ENCODE measurements around the gene SFI1. TPM values are rescaled to one million over a fixed set of nuclear protein-coding genes. Genes with fewer than 3 reads are reported as not detected.
"Not testable (repeated sequence)": the region's sequence is repeated elsewhere in the genome, so short reads cannot be mapped to it uniquely, and the experiment has no call there.

Gene SFI1
- total RNA-seq, 1 experiment from 2014 or later, result 59.2 TPM

- no peaks in the 10 kb centered on the region for H3K36me3 Mint-ChIP-seq (ENCODE audit: insufficient read depth, unreplicated experiment)
- no peak overlapping the region for H3K4me3 Mint-ChIP-seq (ENCODE audit: low read depth, unreplicated experiment)
- H3K9me3 Mint-ChIP-seq (ENCODE audit: low read depth, unreplicated experiment), result no peaks in the 10 kb centered on the region
- CTCF ChIA-PET, result no interaction called here
- intact Hi-C loops (cut with micrococcal nuclease; ENCODE audit: unreplicated experiment), result no loop called here
- DNase-seq, result no peak
- H3K4me1 Mint-ChIP-seq (ENCODE audit: low read depth, unreplicated experiment), result no peaks in the 10 kb centered on the region
- no peak overlapping the region for H3K27ac Mint-ChIP-seq (ENCODE audit: unreplicated experiment)
- no peak for TF ChIP-seq CTCF (IDR thresholded peaks at IDR 0.05; ENCODE audit: unreplicated experiment)
- no TSS peak for BruUV-seq (replicated peaks)
- H3K27me3 Mint-ChIP-seq (ENCODE audit: unreplicated experiment), result no peaks in the 10 kb centered on the region
These were observed 12.9 kb downstream of the SFI1 start for GRCh38 chr22:31509061-31509762.

GRCh38 chr22:31520051-31520450, 23.7 kb downstream of the SFI1 start:
- TF ChIP-seq CTCF (IDR thresholded peaks at IDR 0.05; ENCODE audit: unreplicated experiment), result no peak
- H3K9me3 Mint-ChIP-seq (ENCODE audit: low read depth, unreplicated experiment), result no peaks in the 10 kb centered on the region
- H3K4me1 Mint-ChIP-seq (ENCODE audit: low read depth, unreplicated experiment), result no peaks in the 10 kb centered on the region
- H3K4me3 Mint-ChIP-seq (ENCODE audit: low read depth, unreplicated experiment), result no peak overlapping the region
- CTCF ChIA-PET, result interaction anchor here (0.7 kb wide), 1 partner anchor 389 kb away, joined by 3 read pairs; no protein-coding TSS in a partner anchor
- no peaks in the 10 kb centered on the region for H3K27me3 Mint-ChIP-seq (ENCODE audit: unreplicated experiment)
- peaks cover 3% of the 10 kb centered on the region for H3K36me3 Mint-ChIP-seq (ENCODE audit: insufficient read depth, unreplicated experiment)
- H3K27ac Mint-ChIP-seq (ENCODE audit: unreplicated experiment), result no peak overlapping the region
- no TSS peak for BruUV-seq (replicated peaks)
- no peak for DNase-seq
- intact Hi-C loops (cut with micrococcal nuclease; ENCODE audit: unreplicated experiment), result no loop called here

- BruUV-seq (replicated peaks); DNase-seq; H3K27me3 Mint-ChIP-seq (ENCODE audit: unreplicated experiment); H3K4me1 Mint-ChIP-seq (ENCODE audit: low read depth, unreplicated experiment); H3K36me3 Mint-ChIP-seq (ENCODE audit: insufficient read depth, unreplicated experiment); H3K9me3 Mint-ChIP-seq (ENCODE audit: low read depth, unreplicated experiment); H3K4me3 Mint-ChIP-seq (ENCODE audit: low read depth, unreplicated experiment); H3K27ac Mint-ChIP-seq (ENCODE audit: unreplicated experiment); intact Hi-C loops (cut with micrococcal nuclease; ENCODE audit: unreplicated experiment): not testable (repeated sequence)
- CTCF ChIA-PET, result interaction anchor here (0.6 kb wide), 1 partner anchor 29 kb away, joined by 4 read pairs; no protein-coding TSS in a partner anchor
These were observed 27.8 kb downstream of the SFI1 start for GRCh38 chr22:31524132-31524531.

GRCh38 chr22:31526270-31526669, 29.9 kb downstream of the SFI1 start:
- Mint-ChIP-seq H3K36me3 (ENCODE audit: insufficient read depth, unreplicated experiment) (no peaks in the 10 kb centered on the region), H3K4me3 (ENCODE audit: low read depth, unreplicated experiment) (no peak overlapping the region), H3K4me1 (ENCODE audit: low read depth, unreplicated experiment) (no peaks in the 10 kb centered on the region), H3K9me3 (ENCODE audit: low read depth, unreplicated experiment) (no peaks in the 10 kb centered on the region), H3K27ac (ENCODE audit: unreplicated experiment) (no peak overlapping the region), H3K27me3 (ENCODE audit: unreplicated experiment) (no peaks in the 10 kb centered on the region)
- no peak for DNase-seq
- TF ChIP-seq CTCF (IDR thresholded peaks at IDR 0.05; ENCODE audit: unreplicated experiment), result no peak
- intact Hi-C loops (cut with micrococcal nuclease; ENCODE audit: unreplicated experiment), result no loop called here
- BruUV-seq (replicated peaks), result no TSS peak
- CTCF ChIA-PET, result interaction anchor here (0.5 kb wide), 1 partner anchor 20 kb away, joined by 7 read pairs; no protein-coding TSS in a partner anchor

DNA sequence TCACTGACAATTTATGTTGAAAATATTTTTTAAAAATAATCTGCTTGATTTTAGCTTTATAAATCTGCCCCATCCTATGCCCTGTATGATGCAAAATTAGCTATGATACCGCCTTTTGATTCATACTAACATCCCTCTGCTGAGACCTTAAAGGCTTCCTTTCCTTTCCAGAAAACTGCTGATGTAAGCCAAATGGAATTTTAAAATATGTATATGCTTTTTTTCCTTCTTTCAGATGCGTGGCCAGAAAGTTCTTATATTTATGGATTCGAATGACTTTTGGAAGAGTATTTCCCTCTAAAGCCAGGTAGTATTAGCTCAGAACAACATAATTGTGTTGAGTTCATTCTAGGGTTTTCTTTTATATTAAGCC, 34.5 kb downstream of the SFI1 start:
- no peaks in the 10 kb centered on the region for H3K36me3 Mint-ChIP-seq (ENCODE audit: insufficient read depth, unreplicated experiment)
- no TSS peak for BruUV-seq (replicated peaks)
- CTCF ChIA-PET, result no interaction called here
- no peaks in the 10 kb centered on the region for H3K9me3 Mint-ChIP-seq (ENCODE audit: low read depth, unreplicated experiment)
- no peak overlapping the region for H3K4me3 Mint-ChIP-seq (ENCODE audit: low read depth, unreplicated experiment)
- H3K27me3 Mint-ChIP-seq (ENCODE audit: unreplicated experiment), result no peaks in the 10 kb centered on the region
- no peaks in the 10 kb centered on the region for H3K4me1 Mint-ChIP-seq (ENCODE audit: low read depth, unreplicated experiment)
- no peak for DNase-seq
- H3K27ac Mint-ChIP-seq (ENCODE audit: unreplicated experiment), result no peak overlapping the region
- TF ChIP-seq CTCF (IDR thresholded peaks at IDR 0.05; ENCODE audit: unreplicated experiment), result no peak
- intact Hi-C loops (cut with micrococcal nuclease; ENCODE audit: unreplicated experiment), result no loop called here

Data from Calu3 (cell line).